HepG2 (cell line): ENCODE measurements around the gene RGP1. TPM values are rescaled to one million over a fixed set of nuclear protein-coding genes. Genes with fewer than 3 reads are reported as not detected.

ENCODE experiments used
- ADNP ChIP-seq: sonication (generic); formaldehyde crosslinking; IDR thresholded peaks from 2 replicates; pipeline ENCODE4 v1.4.0; 2020; ENCODE audit warnings: missing genetic modification reagents
- CC2D1A ChIP-seq: sonication (generic); formaldehyde crosslinking; IDR thresholded peaks from 2 replicates; pipeline ENCODE4 v1.8.1; 2023; ENCODE audit warnings: mild to moderate bottlenecking, missing genetic modification reagents
- FOXC1 ChIP-seq: sonication (generic); formaldehyde crosslinking; IDR thresholded peaks from 2 replicates; pipeline ENCODE4 v1.8.0; 2022; ENCODE audit warnings: mild to moderate bottlenecking, missing genetic modification reagents, borderline replicate concordance
- HOXD1 ChIP-seq: sonication (generic); formaldehyde crosslinking; IDR thresholded peaks from 2 replicates; pipeline ENCODE4 v1.5.0; 2020; ENCODE audit warnings: missing genetic modification reagents
- JUND ChIP-seq: sonication (generic); formaldehyde crosslinking; IDR thresholded peaks from 2 replicates; pipeline ENCODE4 v1.8.0; 2022; ENCODE audit warnings: mild to moderate bottlenecking, missing genetic modification reagents
- NAIF1 ChIP-seq: sonication (generic); formaldehyde crosslinking; IDR thresholded peaks from 2 replicates; pipeline ENCODE4 v1.5.0; 2020; ENCODE audit warnings: mild to moderate bottlenecking, missing genetic modification reagents, borderline replicate concordance
- NCOA1 ChIP-seq: sonication (generic); formaldehyde crosslinking; IDR thresholded peaks from 2 replicates; pipeline ENCODE4 v1.9.0; 2021; ENCODE audit warnings: missing genetic modification reagents
- RORA ChIP-seq: sonication (generic); formaldehyde crosslinking; IDR thresholded peaks from 2 replicates; pipeline ENCODE4 v1.5.0; 2020; ENCODE audit warnings: mild to moderate bottlenecking, missing genetic modification reagents, moderate library complexity
- ZGPAT ChIP-seq: IDR thresholded peaks from 2 replicates; pipeline ENCODE4 v1.6.1; 2016; ENCODE audit warnings: mild to moderate bottlenecking
- ZNF383 ChIP-seq: sonication (generic); formaldehyde crosslinking; IDR thresholded peaks from 2 replicates; pipeline ENCODE4 v1.4.0; 2020; ENCODE audit warnings: missing genetic modification reagents, mild to moderate bottlenecking, borderline replicate concordance
- ZNF672 ChIP-seq: sonication (generic); formaldehyde crosslinking; IDR thresholded peaks from 2 replicates; pipeline ENCODE4 v1.8.1; 2022; ENCODE audit warnings: missing genetic modification reagents
- polyA plus RNA-seq, 8 experiments: library from polyadenylated mRNA; depleted of rRNA in 3 of 8; stranded (reverse) in 7 of 8; unstranded in 1 of 8; fragments of >200 nt; fragmentation: Illumina TruSeq in 4 of 8; extraction: Trizol in 4 of 8; gene quantifications; 2 replicates each; pipeline versions ENCODE4 v1.2.1 to v1.2.3, GENCODE V29; 2011 to 2016; ENCODE audit warnings: low read depth in 4 of 8, missing spikeins in 1 of 8, mixed read lengths in 1 of 8; ENCODE audit not compliant: insufficient read depth in 1 of 8
- total RNA-seq, 5 experiments: library from RNA; depleted of rRNA; stranded (reverse); fragments of >200 nt; fragmentation: Illumina TruSeq; extraction: Trizol; gene quantifications; 2 replicates each; pipeline ENCODE4 v1.2.3, GENCODE V29; 2016; ENCODE audit warnings: low read depth in 1 of 5
- TF ChIP-seq, protein P1 (sequence below): sonication (generic); formaldehyde crosslinking; IDR thresholded peaks from 2 replicates; pipeline ENCODE4 v1.4.0; 2020; ENCODE audit warnings: missing genetic modification reagents
- TF ChIP-seq, protein P2 (sequence below): IDR thresholded peaks from 2 replicates; pipeline ENCODE4 v1.6.1; 2016; ENCODE audit warnings: low read depth, missing genetic modification reagents, missing compliant biosample characterization
- TF ChIP-seq, protein P3 (sequence below): sonication (generic); formaldehyde crosslinking; IDR thresholded peaks from 2 replicates; pipeline ENCODE4 v1.4.0; 2020; ENCODE audit warnings: missing genetic modification reagents, borderline replicate concordance

The RGP1 gene
- total and polyA plus RNA-seq, 2 of the 13 experiments (the other 11 are each of a cell fraction or from before 2014, with no cell fraction given), result 12.7 to 21.0 TPM

DNA sequence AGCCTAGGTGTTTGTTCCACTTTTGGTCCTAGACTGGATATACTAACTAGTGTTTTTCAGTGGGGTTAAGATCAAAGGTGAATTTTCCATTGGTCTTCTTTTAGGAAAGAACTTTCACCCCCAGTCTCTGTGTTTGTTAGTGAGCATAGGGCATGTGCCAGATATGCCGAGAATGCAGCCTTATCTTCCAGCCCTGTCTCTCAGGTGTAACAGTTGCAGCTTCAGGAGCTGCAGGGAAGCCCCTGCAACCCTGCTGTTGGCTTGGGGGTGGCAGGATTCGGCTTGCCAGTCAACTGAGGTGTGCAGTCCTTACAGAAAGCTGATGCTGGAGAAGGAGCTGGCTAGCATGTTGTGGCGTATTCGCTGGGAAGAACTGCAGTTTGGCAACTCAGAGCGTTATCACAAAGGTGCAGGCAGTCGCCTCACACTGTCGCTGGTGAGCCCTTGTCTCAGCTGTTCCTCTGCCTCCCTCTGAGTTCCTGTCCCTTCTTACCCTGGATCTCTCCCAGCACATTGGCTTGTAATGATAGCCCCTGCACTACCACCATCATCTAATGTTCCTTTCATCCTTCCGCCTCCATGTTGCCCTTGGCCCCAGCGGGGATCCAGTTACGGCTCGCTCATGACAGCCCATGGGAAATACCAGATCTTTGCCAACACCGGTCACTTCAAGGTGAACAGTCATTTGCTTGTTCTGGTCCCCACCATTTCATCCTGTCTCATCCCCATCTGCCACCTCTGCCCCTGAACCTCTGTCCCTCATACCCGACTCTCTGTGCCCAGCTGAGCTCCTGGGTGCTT is 52.4 kb downstream of the RGP1 start (continued):
- TF ChIP-seq ZGPAT (CRISPR knock-in tag) (no peak), ZNF672 (no peak), RORA (CRISPR knock-in tag) (no peak), JUND (CRISPR knock-in tag) (no peak), ADNP (no peak), ZNF383 (CRISPR knock-in tag) (no peak), NAIF1 (CRISPR knock-in tag) (no peak), FOXC1 (CRISPR knock-in tag) (no peak), NCOA1 (CRISPR knock-in tag) (no peak), CC2D1A (CRISPR knock-in tag) (no peak), HOXD1 (CRISPR knock-in tag) (no peak)
- TF ChIP-seq, protein P1, sequence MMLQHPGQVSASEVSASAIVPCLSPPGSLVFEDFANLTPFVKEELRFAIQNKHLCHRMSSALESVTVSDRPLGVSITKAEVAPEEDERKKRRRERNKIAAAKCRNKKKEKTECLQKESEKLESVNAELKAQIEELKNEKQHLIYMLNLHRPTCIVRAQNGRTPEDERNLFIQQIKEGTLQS (CRISPR knock-in tag), result no peak
- TF ChIP-seq, protein P2, sequence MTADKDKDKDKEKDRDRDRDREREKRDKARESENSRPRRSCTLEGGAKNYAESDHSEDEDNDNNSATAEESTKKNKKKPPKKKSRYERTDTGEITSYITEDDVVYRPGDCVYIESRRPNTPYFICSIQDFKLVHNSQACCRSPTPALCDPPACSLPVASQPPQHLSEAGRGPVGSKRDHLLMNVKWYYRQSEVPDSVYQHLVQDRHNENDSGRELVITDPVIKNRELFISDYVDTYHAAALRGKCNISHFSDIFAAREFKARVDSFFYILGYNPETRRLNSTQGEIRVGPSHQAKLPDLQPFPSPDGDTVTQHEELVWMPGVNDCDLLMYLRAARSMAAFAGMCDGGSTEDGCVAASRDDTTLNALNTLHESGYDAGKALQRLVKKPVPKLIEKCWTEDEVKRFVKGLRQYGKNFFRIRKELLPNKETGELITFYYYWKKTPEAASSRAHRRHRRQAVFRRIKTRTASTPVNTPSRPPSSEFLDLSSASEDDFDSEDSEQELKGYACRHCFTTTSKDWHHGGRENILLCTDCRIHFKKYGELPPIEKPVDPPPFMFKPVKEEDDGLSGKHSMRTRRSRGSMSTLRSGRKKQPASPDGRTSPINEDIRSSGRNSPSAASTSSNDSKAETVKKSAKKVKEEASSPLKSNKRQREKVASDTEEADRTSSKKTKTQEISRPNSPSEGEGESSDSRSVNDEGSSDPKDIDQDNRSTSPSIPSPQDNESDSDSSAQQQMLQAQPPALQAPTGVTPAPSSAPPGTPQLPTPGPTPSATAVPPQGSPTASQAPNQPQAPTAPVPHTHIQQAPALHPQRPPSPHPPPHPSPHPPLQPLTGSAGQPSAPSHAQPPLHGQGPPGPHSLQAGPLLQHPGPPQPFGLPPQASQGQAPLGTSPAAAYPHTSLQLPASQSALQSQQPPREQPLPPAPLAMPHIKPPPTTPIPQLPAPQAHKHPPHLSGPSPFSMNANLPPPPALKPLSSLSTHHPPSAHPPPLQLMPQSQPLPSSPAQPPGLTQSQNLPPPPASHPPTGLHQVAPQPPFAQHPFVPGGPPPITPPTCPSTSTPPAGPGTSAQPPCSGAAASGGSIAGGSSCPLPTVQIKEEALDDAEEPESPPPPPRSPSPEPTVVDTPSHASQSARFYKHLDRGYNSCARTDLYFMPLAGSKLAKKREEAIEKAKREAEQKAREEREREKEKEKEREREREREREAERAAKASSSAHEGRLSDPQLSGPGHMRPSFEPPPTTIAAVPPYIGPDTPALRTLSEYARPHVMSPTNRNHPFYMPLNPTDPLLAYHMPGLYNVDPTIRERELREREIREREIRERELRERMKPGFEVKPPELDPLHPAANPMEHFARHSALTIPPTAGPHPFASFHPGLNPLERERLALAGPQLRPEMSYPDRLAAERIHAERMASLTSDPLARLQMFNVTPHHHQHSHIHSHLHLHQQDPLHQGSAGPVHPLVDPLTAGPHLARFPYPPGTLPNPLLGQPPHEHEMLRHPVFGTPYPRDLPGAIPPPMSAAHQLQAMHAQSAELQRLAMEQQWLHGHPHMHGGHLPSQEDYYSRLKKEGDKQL (CRISPR knock-in tag), result no peak
- TF ChIP-seq, protein P3, sequence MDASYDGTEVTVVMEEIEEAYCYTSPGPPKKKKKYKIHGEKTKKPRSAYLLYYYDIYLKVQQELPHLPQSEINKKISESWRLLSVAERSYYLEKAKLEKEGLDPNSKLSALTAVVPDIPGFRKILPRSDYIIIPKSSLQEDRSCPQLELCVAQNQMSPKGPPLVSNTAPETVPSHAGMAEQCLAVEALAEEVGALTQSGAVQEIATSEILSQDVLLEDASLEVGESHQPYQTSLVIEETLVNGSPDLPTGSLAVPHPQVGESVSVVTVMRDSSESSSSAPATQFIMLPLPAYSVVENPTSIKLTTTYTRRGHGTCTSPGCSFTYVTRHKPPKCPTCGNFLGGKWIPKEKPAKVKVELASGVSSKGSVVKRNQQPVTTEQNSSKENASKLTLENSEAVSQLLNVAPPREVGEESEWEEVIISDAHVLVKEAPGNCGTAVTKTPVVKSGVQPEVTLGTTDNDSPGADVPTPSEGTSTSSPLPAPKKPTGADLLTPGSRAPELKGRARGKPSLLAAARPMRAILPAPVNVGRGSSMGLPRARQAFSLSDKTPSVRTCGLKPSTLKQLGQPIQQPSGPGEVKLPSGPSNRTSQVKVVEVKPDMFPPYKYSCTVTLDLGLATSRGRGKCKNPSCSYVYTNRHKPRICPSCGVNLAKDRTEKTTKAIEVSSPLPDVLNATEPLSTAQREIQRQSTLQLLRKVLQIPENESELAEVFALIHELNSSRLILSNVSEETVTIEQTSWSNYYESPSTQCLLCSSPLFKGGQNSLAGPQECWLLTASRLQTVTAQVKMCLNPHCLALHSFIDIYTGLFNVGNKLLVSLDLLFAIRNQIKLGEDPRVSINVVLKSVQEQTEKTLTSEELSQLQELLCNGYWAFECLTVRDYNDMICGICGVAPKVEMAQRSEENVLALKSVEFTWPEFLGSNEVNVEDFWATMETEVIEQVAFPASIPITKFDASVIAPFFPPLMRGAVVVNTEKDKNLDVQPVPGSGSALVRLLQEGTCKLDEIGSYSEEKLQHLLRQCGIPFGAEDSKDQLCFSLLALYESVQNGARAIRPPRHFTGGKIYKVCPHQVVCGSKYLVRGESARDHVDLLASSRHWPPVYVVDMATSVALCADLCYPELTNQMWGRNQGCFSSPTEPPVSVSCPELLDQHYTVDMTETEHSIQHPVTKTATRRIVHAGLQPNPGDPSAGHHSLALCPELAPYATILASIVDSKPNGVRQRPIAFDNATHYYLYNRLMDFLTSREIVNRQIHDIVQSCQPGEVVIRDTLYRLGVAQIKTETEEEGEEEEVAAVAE, result no peak
